ENCODE results near the gene SMAD6.

The SMAD6 gene

DNA sequence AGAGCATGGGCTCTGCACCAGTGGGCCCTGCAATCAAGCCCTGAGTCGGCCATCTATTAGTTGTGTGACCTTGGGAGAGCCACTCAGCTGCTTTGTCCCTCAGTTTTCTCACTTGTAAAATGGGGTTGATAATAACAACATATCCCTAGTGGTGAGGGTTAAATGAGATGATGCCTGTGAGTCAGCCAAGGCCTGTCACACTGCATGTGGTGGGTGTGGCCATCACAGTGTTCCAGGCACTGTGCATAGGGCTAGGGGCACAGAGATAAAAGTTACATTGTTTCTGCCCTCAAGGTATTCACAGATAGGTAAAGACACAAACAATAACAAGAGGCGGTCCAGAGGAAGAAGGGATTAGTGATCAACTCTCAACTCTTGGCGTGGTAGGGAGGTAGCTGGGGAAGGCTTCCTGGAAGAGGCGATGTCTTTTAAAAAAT lies 19.5 kb downstream of the SMAD6 start:
- Histone ChIP-seq H3K9me2 (replicated peaks; ENCODE audit: control insufficient read depth, low read length) (no peaks in the 10 kb centered on the region), H3K4me2 (ENCODE audit: low read length) (no peak overlapping the region), H3K27ac (ENCODE audit: low read depth, low read length) (no peak overlapping the region), H3K4me1 (ENCODE audit: control insufficient read depth, low read length) (0 out of 2 replicates have a peak, but pooled peaks cover 3% of the 10 kb centered on the region), H3K36me3 (ENCODE audit: control insufficient read depth, low read length) (no peaks in the 10 kb centered on the region), H4K20me1 (ENCODE audit: control insufficient read depth, insufficient read depth, low read depth, low read length) (no peaks in the 10 kb centered on the region), H3F3A (ENCODE audit: control insufficient read depth, insufficient read depth) (no peaks in the 10 kb centered on the region), H3K9me3 (ENCODE audit: control insufficient read depth, insufficient read depth, low read length) (no peaks in the 10 kb centered on the region), H3K4me3 (ENCODE audit: low read length) (no peak overlapping the region), H3K79me2 (ENCODE audit: control insufficient read depth, low read length) (no peaks in the 10 kb centered on the region), H3K27me3 (ENCODE audit: control insufficient read depth, low read length) (no peaks in the 10 kb centered on the region)
- TF ChIP-seq, protein P1, sequence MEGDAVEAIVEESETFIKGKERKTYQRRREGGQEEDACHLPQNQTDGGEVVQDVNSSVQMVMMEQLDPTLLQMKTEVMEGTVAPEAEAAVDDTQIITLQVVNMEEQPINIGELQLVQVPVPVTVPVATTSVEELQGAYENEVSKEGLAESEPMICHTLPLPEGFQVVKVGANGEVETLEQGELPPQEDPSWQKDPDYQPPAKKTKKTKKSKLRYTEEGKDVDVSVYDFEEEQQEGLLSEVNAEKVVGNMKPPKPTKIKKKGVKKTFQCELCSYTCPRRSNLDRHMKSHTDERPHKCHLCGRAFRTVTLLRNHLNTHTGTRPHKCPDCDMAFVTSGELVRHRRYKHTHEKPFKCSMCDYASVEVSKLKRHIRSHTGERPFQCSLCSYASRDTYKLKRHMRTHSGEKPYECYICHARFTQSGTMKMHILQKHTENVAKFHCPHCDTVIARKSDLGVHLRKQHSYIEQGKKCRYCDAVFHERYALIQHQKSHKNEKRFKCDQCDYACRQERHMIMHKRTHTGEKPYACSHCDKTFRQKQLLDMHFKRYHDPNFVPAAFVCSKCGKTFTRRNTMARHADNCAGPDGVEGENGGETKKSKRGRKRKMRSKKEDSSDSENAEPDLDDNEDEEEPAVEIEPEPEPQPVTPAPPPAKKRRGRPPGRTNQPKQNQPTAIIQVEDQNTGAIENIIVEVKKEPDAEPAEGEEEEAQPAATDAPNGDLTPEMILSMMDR (IDR thresholded peaks at IDR 0.05; ENCODE audit: low read depth, low read length, poor library complexity, severe bottlenecking): no peak
- no peak for TF ChIP-seq EZH2phosphoT487 (IDR thresholded peaks at IDR 0.05; ENCODE audit: borderline replicate concordance, low read length)

DNA sequence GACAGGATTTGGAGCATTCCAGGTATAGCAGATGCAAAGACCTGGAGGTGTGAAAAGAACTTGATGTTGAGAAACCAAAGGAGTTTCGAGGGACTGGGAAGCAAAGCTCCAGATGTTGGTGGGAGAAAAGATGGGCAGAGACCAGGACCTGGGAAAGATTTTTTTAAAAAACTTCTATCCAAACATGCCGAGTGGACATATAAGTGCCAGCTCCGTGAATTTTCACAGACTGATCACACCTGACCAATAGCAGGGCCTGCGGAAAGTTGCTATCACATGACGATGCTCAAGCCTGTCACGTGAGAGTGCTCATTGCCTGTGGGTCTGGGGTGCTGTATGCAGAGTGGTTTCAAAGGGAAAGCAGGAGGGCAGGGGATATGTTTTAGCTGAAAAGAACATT lies 19.9 kb downstream of the SMAD6 start:
- Histone ChIP-seq H3K4me1 (ENCODE audit: control insufficient read depth, low read length) (no peaks in the 10 kb centered on the region), H3F3A (ENCODE audit: control insufficient read depth, insufficient read depth) (no peaks in the 10 kb centered on the region), H3K27me3 (ENCODE audit: control insufficient read depth, low read length) (no peaks in the 10 kb centered on the region), H3K36me3 (ENCODE audit: control insufficient read depth, low read length) (no peaks in the 10 kb centered on the region), H3K9me2 (replicated peaks; ENCODE audit: control insufficient read depth, low read length) (no peaks in the 10 kb centered on the region), H3K4me2 (ENCODE audit: low read length) (no peak overlapping the region), H3K4me3 (ENCODE audit: low read length) (no peak overlapping the region), H3K27ac (ENCODE audit: low read depth, low read length) (no peak overlapping the region), H4K20me1 (ENCODE audit: control insufficient read depth, insufficient read depth, low read depth, low read length) (no peaks in the 10 kb centered on the region), H3K9me3 (ENCODE audit: control insufficient read depth, insufficient read depth, low read length) (no peaks in the 10 kb centered on the region), H3K79me2 (ENCODE audit: control insufficient read depth, low read length) (no peaks in the 10 kb centered on the region)
- TF ChIP-seq, protein P1 (IDR thresholded peaks at IDR 0.05; ENCODE audit: low read depth, low read length, poor library complexity, severe bottlenecking): no peak
- no peak for TF ChIP-seq EZH2phosphoT487 (IDR thresholded peaks at IDR 0.05; ENCODE audit: borderline replicate concordance, low read length)

DNA sequence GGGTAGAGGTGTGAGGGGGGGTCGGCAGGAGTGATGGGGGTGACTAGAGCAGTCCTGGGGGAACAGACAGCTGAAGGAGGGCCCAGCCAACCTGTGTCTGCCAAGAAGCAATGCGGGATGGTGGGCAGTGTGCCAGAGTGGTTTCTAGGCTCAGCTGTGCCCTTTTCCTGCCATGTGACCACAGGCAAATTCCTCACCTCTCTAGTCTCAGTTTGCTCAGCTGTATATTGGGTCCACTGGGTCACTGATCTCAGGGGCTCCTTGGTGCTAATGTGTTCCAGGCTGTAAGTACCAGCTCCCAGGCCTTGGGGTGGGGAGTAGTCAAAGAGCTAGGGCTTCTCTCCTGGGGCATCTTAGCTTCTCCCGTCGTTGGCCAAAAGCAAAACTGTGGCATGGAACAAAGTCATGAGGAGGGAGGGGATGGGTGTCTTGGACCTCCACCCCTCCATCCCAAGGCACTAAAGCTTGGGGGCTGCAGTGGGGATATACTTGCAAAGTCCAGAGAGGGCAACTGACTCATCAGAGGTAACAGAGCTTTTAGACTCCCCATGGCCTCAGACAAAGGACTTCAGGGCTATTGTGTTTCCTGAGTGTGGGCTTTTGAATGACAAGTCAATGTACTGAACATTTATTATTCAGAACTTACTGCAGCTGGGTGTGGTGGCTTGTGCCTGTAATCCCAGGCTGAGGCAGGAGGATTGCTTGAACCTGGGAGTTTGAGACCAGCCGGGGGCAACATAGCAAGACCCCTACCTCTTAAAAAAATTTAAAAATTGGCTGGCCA lies 20.9 kb downstream of the SMAD6 start:
- Histone ChIP-seq H3F3A (ENCODE audit: control insufficient read depth, insufficient read depth) (no peaks in the 10 kb centered on the region), H3K27ac (ENCODE audit: low read depth, low read length) (no peak overlapping the region), H3K9me3 (ENCODE audit: control insufficient read depth, insufficient read depth, low read length) (no peaks in the 10 kb centered on the region)

More for the DNA sequence above, 20.9 kb downstream of the SMAD6 start:
- H3K27me3 ChIP-seq (ENCODE audit: control insufficient read depth, low read length): no peaks in the 10 kb centered on the region
- no peak overlapping the region for H3K4me3 ChIP-seq (ENCODE audit: low read length)
- H3K4me2 ChIP-seq (ENCODE audit: low read length): no peak overlapping the region
- H3K9me2 ChIP-seq (replicated peaks; ENCODE audit: control insufficient read depth, low read length): no peaks in the 10 kb centered on the region
- H3K79me2 ChIP-seq (ENCODE audit: control insufficient read depth, low read length): no peaks in the 10 kb centered on the region
- H3K4me1 ChIP-seq (ENCODE audit: control insufficient read depth, low read length): no peaks in the 10 kb centered on the region
- H4K20me1 ChIP-seq (ENCODE audit: control insufficient read depth, insufficient read depth, low read depth, low read length): no peaks in the 10 kb centered on the region
- TF ChIP-seq, protein P1 (IDR thresholded peaks at IDR 0.05; ENCODE audit: low read depth, low read length, poor library complexity, severe bottlenecking): no peak
- no peak for TF ChIP-seq EZH2phosphoT487 (IDR thresholded peaks at IDR 0.05; ENCODE audit: borderline replicate concordance, low read length)
- no peaks in the 10 kb centered on the region for H3K36me3 ChIP-seq (ENCODE audit: control insufficient read depth, low read length)

Measured in DOHH2 (cell line).